Activated T-cell treated with anti-CD3 and anti-CD28 coated beads for 4 hours (primary cell): ENCODE results near the gene PTP4A1.
"Not testable (repeated sequence)": the region's sequence is repeated elsewhere in the genome, so short reads cannot be mapped to it uniquely, and the experiment has no call there.

Experiments used
- DNase-seq: peaks from one replicate; pipeline ENCODE4 v3.0.0-alpha.2; 2020

The PTP4A1 gene

DNA sequence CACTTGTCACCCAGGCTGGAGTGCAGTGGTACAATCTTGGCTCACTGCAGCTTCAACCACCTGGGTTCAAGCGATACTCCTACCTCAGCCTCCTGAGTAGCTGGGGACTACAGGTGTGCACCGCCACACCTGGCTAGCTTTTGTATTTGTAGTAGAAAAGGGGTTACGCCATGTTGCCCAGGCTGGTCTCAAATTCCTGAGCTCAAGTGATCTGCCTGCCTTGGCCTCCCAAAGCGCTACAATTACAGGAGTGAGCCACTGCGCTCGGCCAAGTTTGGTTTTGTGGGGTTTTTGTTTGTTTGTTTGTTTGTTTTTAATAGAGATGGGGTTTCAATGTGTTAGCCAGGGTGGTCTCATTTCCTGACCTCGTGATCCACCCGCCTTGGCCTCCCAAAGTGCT is 12.3 kb downstream of the PTP4A1 start:
- no peak for DNase-seq

DNA sequence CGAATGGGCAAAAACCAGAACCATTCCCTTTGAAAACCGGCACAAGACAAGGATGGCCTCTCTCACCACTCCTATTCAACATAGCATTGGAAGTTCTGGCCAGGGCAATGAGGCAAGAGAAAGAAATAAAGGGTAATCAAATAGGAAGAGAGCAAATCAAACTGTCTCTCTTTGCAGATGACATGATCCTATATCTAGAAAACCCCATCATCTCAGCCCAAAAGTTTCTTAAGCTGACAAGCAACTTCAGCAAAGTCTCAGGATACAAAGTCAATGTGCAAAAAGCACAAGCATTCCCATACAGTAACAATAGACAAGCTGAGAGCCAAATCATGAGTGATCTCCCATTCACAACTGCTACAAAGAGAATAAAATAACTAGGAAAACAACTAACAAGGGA is 13.4 kb downstream of the PTP4A1 start:
- not testable (repeated sequence) for DNase-seq

DNA sequence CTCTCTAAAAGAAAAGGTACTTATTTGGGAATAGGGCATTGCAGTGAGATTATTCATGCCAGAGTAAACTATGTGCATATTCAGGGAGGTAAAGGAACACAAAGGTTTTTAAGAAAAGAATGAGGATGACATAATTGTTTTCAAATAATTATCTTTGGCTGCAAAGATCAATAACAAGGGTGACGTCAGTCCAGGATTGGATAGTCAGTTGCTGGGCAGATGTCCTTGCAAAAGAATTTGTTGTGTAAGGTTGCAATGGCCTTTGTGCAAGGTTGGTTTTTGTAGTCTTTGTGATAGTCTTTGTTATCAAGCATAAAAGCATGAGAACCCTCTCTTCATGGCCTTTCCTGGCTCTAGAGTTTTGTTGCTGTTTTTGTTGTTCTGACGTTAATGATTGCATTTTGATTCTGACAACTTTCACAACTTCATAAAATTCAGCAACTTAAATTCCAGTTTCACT is 17.7 kb downstream of the PTP4A1 start:
- DNase-seq: no peak

DNA sequence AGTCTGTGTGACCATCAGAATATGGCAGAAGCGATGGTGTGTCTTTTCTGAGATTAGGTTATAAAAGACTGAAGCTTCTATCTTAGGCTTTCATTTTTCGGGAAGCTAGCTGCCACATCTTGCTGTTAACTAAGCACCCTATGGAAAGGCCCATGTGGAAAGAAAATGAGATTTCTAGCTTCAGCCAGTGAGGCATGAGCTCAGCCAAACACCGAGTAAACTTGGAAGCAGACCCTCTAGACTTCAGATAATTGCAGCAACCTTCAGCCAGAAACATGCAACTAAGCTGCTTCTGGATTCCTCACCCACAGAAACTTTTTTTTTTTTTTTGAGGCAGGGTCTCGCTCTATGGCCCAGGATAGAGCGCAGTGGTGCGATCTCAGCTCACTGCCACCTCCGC is 20.6 kb downstream of the PTP4A1 start:
- no peak for DNase-seq

DNA sequence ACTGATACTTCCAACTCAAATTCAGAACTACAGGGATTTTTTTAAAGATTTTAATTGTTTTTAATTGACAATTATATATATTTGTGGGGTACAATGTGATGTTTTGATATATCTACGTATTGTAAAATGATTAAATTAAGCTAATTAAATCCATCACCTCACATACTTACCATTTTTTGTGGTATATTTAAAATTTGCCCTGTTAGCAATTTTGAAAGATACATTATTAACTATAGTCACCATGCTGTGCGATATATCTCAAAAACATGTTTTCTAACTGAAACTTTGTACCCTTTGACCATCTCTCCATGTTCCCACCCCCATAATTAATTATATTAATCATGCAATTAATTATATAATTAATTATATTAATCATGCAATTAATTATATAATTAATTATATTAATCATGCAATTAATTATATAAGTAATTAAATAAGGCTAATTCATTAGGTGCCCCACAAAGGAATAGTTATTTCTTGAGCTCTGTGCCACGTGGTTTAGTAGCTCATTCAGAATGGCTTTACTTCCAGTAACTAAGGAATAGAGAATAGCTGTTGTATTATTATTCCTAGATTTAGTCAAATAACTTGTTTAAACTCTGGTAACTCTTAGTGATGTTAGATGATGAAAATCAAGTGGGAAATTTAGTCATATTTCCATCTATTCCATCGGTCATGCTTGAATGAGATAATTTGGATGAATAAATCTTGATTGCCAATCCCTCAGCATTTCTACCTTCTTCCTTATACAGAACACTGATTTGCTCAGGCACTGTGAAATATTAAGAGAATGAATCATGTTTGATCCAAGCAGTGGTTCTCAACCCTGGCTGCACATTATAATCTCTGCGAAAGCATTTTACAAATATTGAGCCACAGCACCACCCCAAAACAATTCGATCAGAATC is 25.1 kb downstream of the PTP4A1 start:
- DNase-seq: no peak

DNA sequence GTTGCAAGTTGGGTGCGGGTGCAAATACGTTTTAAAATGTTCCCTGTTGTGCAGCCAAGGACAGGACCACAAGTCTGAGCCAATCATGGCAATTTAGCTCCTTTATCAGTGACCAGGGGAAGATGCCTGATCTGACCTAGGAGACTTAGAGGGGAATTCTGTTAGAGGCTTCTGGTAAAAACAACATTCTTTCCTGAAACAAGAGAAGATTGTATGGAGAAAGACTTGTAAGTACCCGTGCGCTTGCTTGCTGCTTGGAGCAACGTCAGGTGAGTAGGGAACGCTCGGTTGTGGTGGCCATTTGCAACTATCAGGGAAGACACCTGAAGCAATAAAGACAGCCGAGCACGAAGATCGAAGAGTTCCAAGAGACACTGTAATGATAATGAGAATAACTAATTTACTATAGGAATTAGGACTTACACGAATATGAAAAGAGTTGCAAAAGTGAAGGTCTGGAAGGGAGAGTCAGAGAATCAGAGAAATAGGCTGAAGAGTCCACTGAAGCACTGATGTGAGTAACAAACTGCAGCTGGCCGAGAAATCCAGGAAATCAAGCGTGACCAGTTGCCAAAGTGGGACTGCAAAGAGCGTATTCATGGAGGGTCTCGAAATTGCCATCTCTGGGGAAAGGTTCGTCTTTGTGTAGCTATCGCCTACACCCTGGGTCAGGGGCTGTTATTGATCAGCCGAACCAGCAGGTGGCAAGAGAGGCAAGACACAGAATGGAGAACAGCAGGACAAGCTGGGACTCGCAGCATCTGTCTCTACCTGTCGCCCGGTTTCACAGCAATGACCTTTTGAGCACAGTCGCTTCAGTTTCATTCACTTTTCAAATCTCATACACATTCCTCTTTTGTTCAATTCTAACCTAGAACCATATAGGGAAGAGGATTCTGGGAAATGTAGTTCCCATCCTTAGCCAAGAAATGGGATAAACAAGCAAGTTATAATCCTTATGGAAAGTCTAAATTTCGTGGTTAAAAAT is 26.1 kb downstream of the PTP4A1 start:
- peak; percentile 61 for DNase-seq

DNA sequence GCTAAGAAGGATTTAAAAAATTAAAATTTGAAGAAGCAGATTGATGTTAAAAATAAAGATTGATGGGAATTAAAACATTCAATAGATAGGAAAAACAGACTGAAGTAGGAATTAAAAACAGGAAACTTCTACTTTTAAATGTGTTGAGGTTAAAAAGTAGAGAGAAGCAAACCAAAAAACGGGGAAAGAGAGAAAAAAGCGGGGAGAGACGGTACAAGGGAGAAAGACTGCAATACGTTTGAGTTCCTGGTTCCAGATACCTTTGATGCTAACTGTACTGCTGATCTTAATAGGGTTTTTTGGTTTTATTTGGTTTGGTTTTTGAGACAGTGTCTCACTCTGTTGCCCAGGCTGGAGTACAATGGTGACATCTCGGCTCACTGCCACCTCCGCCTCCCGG is 27.0 kb downstream of the PTP4A1 start:
- DNase-seq: no peak

DNA sequence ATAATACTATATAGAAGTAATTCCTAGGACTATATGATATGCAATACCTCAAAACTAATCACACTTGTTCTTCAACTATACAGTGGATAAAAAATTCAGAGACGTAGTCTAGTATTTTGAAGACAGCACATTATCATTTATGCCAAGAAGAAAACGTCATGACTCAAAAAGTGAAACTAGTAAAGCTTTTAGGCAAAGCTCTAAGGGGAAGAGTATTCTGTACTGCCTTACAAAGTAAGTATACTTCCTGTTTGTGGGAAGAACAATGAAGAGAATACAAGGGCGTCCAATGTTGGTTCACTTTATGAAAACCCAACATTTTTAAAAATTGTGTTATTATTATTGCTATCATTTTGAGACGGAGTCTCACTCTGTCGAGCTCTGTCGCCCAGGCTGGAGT is 27.9 kb downstream of the PTP4A1 start:
- no peak for DNase-seq

DNA sequence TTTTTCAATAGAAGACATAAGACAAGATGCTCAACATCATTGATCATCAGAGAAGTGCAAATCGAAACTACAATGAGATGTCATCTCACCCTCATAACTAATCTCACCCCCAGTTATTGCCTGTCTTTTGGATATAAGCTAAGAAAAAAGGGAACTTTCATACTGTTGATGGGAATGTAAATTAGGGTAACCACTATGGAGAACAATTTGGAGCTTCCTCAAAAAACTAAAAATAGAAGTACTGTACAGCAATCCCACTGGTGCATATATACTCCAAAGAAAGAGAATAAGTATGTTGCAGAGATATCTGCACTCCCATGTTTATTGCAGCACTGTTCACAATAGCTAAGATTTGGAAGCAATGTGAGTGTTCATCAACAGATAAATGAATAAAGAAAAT is 37.0 kb downstream of the PTP4A1 start:
- DNase-seq: no peak

DNA sequence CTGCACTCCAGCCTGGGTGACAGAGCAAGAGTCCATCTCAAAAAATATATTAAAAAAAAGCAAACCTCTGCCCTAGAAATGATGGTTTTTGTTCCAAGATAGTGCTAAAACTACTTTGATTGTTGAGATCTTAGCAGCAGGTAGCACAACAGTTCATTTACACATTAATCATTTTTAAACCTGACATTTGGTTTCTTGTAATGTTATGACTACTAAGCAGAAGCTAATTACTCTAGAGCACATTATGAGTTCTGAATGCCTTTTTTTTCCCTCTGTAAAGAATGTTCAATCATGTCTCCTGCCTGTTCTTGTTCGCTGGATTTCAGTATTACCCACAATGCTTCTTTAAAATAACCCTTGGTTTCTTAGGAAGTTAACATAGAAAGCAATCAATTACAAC is 38.7 kb downstream of the PTP4A1 start:
- DNase-seq: no peak

DNA sequence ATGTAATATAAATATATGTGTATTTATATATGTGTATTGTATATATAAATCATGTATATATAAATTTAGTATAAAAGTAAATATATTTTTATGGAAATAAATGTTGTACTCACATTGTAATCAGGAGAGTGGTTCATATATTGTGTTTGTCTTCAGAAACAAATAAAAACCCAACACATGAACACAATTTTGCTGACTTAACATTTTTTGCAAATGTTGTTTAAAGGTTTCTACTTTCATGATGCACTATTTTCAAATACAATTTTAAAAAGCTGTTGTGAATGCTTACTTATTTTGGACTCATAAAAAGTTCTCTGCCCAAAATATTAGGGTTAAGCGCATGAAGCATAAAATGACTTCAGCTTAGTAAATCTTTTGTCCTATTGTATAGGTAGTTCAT is 39.3 kb downstream of the PTP4A1 start:
- DNase-seq: no peak

DNA sequence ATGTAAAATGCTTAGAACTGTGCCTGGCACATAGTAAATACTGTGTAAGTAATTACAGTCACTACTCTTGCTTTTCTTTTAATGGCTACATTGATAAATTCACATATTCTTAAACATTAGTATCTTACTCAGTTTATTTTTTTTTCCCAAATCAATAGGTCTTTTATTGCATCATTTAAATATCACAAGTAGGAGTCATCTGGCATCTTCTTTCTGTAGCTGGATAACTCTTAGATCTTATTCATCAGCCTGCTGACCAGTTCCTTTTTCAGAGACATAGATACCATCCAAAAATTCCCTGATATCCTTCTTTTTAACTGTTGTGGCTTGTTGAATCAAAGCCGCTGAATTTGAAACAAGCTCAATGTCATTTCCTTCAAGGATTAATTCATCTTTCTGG is 43.3 kb downstream of the PTP4A1 start:
- no peak for DNase-seq
